ENCODE measurements around the gene PRKCQ. TPM values are rescaled to one million over a fixed set of nuclear protein-coding genes. Genes with fewer than 3 reads are reported as not detected.

Gene PRKCQ
- total and polyA plus RNA-seq, 3 experiments from 2014 or later, result 44.1 to 55.3 (median 46.7) TPM

DNA sequence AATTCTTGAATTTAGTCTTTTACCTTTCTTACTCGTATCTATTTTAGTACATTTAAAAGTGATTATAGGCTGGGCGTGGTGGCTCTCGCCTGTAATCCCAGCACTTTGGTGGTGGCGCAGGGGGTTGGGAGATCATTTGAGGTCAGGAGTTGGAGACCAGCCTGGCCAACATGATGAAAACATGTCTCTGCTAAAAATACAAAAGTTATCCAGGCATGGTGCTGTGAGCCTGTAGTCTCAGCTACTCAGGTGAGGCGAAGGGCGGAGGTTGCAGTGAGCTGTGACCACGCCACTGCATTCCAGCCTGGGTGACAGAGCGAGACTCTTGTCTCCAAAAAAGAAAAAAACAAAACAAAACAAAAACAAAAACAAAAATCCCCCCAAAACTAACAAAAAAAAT lies 12.2 kb downstream of the PRKCQ start:
- no peak for DNase-seq
- H3K9me3 Mint-ChIP-seq, result no peaks in the 10 kb centered on the region
- H3K4me1 Mint-ChIP-seq, result peaks cover 90 to 96% (median 91%) of the 10 kb centered on the region in 3 donors
- Histone ChIP-seq H3K4me3 (ENCODE audit: low read length) (no peak overlapping the region), H3K4me1 (ENCODE audit: insufficient read depth, low read length) (peaks cover 81% of the 10 kb centered on the region), H3K9me3 (ENCODE audit: low read length) (no peaks in the 10 kb centered on the region), H3K27me3 (ENCODE audit: insufficient read depth, low read length, poor library complexity, severe bottlenecking) (no peaks in the 10 kb centered on the region), H3K27ac (ENCODE audit: low read depth, low read length) (no peak overlapping the region), H3K36me3 (ENCODE audit: insufficient read depth, low read length) (peaks cover 6% of the 10 kb centered on the region)
- ChIA-PET POLR2A (interaction anchor here (1.0 kb wide), 1 partner anchor 38 kb away, joined by 3 read pairs; no protein-coding TSS in a partner anchor), CTCF (interaction anchor here (1.1 to 2.3 kb wide), 4 partner anchors 9 to 122 kb away, joined by 3 to 7 read pairs (median 4); no protein-coding TSS in a partner anchor)
- peak overlapping the region in 1 of 7 donors; percentile 51 for H3K4me3 Mint-ChIP-seq
- H3K27ac Mint-ChIP-seq, result peak overlapping the region in 7 of 8 donors; percentile 12 to 86 (median 60)
- peaks cover 0 to 64% (median 14%) of the 10 kb centered on the region in 3 donors for H3K36me3 Mint-ChIP-seq
- H3K27me3 Mint-ChIP-seq, result no peaks in the 10 kb centered on the region

GRCh38 chr10:6567203-6567703 lies 12.8 kb downstream of the PRKCQ start:
- POLR2A ChIA-PET, result interaction anchor here (1.0 kb wide), 1 partner anchor 37 kb away, joined by 3 read pairs; no protein-coding TSS in a partner anchor

DNA sequence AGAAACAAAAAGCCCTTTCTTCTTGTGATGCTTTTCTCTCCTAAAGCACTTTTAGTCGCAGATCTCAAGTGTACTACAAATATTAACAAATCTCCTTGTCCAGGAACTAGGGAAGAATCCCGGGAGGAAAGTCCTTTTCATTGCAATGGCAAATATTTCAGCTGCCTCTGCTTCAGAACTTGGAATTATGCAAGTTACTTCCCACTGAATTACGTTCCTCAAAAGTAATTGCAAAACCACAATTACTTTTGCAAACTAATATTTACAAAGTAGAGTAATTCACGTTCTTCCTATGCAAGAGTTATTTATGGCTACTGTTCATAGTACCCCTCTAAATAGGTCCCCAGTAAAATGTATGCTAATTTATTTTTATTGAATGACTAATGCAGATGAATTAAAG lies 14.5 kb downstream of the PRKCQ start:
- Mint-ChIP-seq H3K27me3 (no peaks in the 10 kb centered on the region), H3K36me3 (peaks cover 4 to 59% (median 18%) of the 10 kb centered on the region in 3 donors), H3K9me3 (no peaks in the 10 kb centered on the region), H3K27ac (peak overlapping the region in 4 of 8 donors; percentile 18 to 86 (median 44)), H3K4me1 (peaks cover 83 to 93% (median 86%) of the 10 kb centered on the region in 3 donors), H3K4me3 (no peak overlapping the region)
- Histone ChIP-seq H3K36me3 (ENCODE audit: insufficient read depth, low read length) (peaks cover 6% of the 10 kb centered on the region), H3K9me3 (ENCODE audit: low read length) (no peaks in the 10 kb centered on the region), H3K4me1 (ENCODE audit: insufficient read depth, low read length) (peaks cover 87% of the 10 kb centered on the region), H3K27ac (ENCODE audit: low read depth, low read length) (no peak overlapping the region), H3K27me3 (ENCODE audit: insufficient read depth, low read length, poor library complexity, severe bottlenecking) (no peaks in the 10 kb centered on the region), H3K4me3 (ENCODE audit: low read length) (no peak overlapping the region)
- DNase-seq, result no peak
- ChIA-PET POLR2A (no interaction called here), CTCF (interaction anchor here (1.6 kb wide), 1 partner anchor 9 kb away, joined by 5 read pairs; no protein-coding TSS in a partner anchor)

More at GRCh38 chr10:6567203-6567703, 12.8 kb downstream of the PRKCQ start:
- peak overlapping the region in 2 of 7 donors; percentile 2 to 46 for H3K4me3 Mint-ChIP-seq
- H3K4me3 ChIP-seq (ENCODE audit: low read length), result no peak overlapping the region
- H3K9me3 ChIP-seq (ENCODE audit: low read length), result no peaks in the 10 kb centered on the region
- peak overlapping the region in 7 of 8 donors; percentile 12 to 86 (median 66) for H3K27ac Mint-ChIP-seq
- no peak for DNase-seq
- no peaks in the 10 kb centered on the region for H3K27me3 Mint-ChIP-seq
- no peaks in the 10 kb centered on the region for H3K9me3 Mint-ChIP-seq
- peaks cover 89 to 96% (median 91%) of the 10 kb centered on the region in 3 donors for H3K4me1 Mint-ChIP-seq
- H3K27me3 ChIP-seq (ENCODE audit: insufficient read depth, low read length, poor library complexity, severe bottlenecking), result no peaks in the 10 kb centered on the region
- peaks cover 6% of the 10 kb centered on the region for H3K36me3 ChIP-seq (ENCODE audit: insufficient read depth, low read length)
- H3K4me1 ChIP-seq (ENCODE audit: insufficient read depth, low read length), result peaks cover 81% of the 10 kb centered on the region
- H3K27ac ChIP-seq (ENCODE audit: low read depth, low read length), result no peak overlapping the region
- CTCF ChIA-PET, result interaction anchor here (1.1 to 2.3 kb wide), 5 partner anchors 9 to 121 kb away, joined by 3 to 7 read pairs (median 4); no protein-coding TSS in a partner anchor
- H3K36me3 Mint-ChIP-seq, result peaks cover 0 to 63% (median 12%) of the 10 kb centered on the region in 3 donors

DNA sequence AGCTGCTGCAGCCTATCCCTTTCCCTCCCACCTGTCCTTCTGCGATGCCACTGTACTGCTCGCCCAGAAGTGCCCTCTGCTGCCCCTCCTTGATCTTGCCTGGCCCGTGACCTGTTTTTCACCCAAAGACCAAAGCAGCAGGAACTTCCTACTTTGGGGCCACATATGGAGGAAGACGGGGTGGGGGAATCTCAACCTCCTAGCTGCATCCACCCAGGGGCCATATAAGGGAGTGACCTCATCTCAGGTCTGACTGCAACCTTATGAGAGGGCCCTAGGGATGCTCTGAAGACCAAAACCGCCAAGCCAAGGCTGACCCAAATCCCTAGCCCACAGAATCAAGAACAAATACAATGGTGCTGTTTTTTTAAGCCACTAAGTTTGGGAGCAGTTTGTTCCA lies 15.7 kb downstream of the PRKCQ start:
- Histone ChIP-seq H3K4me3 (ENCODE audit: low read length) (no peak overlapping the region), H3K4me1 (ENCODE audit: insufficient read depth, low read length) (peaks cover 83% of the 10 kb centered on the region), H3K27me3 (ENCODE audit: insufficient read depth, low read length, poor library complexity, severe bottlenecking) (no peaks in the 10 kb centered on the region), H3K36me3 (ENCODE audit: insufficient read depth, low read length) (peaks cover 6% of the 10 kb centered on the region), H3K9me3 (ENCODE audit: low read length) (no peaks in the 10 kb centered on the region), H3K27ac (ENCODE audit: low read depth, low read length) (no peak overlapping the region)
- ChIA-PET CTCF (interaction anchor here (0.8 to 1.8 kb wide), 5 partner anchors 14 to 118 kb away, joined by 3 to 5 read pairs (median 4); no protein-coding TSS in a partner anchor), POLR2A (no interaction called here)
- DNase-seq, result no peak
- peak overlapping the region in 6 of 7 donors; percentile 55 to 91 (median 73) for H3K4me3 Mint-ChIP-seq
- peaks cover 84 to 92% (median 86%) of the 10 kb centered on the region in 3 donors for H3K4me1 Mint-ChIP-seq
- H3K36me3 Mint-ChIP-seq, result peaks cover 4 to 54% (median 9%) of the 10 kb centered on the region in 3 donors
- H3K9me3 Mint-ChIP-seq, result no peaks in the 10 kb centered on the region
- H3K27me3 Mint-ChIP-seq, result no peaks in the 10 kb centered on the region
- H3K27ac Mint-ChIP-seq, result peak overlapping the region; percentile 76 to 94 (median 86)

- Histone ChIP-seq H3K9me3 (ENCODE audit: low read length) (no peaks in the 10 kb centered on the region), H3K27ac (ENCODE audit: low read depth, low read length) (peak overlapping the region; percentile 14), H3K27me3 (ENCODE audit: insufficient read depth, low read length, poor library complexity, severe bottlenecking) (no peaks in the 10 kb centered on the region), H3K4me3 (ENCODE audit: low read length) (peak overlapping the region; percentile 14), H3K36me3 (ENCODE audit: insufficient read depth, low read length) (peaks cover 1% of the 10 kb centered on the region), H3K4me1 (ENCODE audit: insufficient read depth, low read length) (peaks cover 83% of the 10 kb centered on the region)
- Mint-ChIP-seq H3K27me3 (no peaks in the 10 kb centered on the region), H3K4me3 (peak overlapping the region; percentile 53 to 91 (median 73)), H3K4me1 (peaks cover 83 to 92% (median 87%) of the 10 kb centered on the region in 3 donors), H3K36me3 (peaks cover 4 to 48% (median 6%) of the 10 kb centered on the region in 3 donors), H3K27ac (peak overlapping the region; percentile 76 to 95 (median 86)), H3K9me3 (no peaks in the 10 kb centered on the region)
- DNase-seq, result no peak
- ChIA-PET CTCF (interaction anchor here (0.7 to 1.8 kb wide), 7 partner anchors 15 to 117 kb away, joined by 3 to 5 read pairs (median 4); no protein-coding TSS in a partner anchor), POLR2A (interaction anchor here (1.3 kb wide), 1 partner anchor 17 kb away, joined by 5 read pairs; the partner anchor contains the start of gene PRKCQ)
Measured at GRCh38 chr10:6563731-6564130, 16.3 kb downstream of the PRKCQ start.

DNA sequence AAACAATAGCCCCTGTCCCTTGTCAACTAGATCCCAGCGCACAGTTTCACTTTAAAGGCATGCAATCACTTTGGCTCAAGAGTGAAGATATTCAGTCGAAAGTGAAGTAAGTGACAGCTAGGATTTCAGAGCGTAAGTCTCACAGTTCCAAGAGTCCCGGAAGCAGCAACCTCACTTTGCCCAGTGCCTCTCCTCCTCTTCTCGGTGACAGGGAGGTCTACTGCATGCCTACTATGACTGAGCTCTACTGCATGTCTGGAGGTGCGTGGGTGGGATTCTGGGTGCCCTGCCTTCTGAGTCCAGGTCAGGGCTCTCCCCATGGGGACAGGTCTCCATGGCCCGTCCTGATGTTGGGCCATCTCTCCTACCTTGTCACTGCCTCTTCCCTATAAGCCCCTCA lies 17.0 kb downstream of the PRKCQ start:
- peaks cover 4 to 48% (median 6%) of the 10 kb centered on the region in 3 donors for H3K36me3 Mint-ChIP-seq
- peak overlapping the region; percentile 10 for H3K4me3 ChIP-seq (ENCODE audit: low read length)
- peak overlapping the region; percentile 53 to 91 (median 73) for H3K4me3 Mint-ChIP-seq
- H3K27me3 ChIP-seq (ENCODE audit: insufficient read depth, low read length, poor library complexity, severe bottlenecking), result no peaks in the 10 kb centered on the region
- no peaks in the 10 kb centered on the region for H3K36me3 ChIP-seq (ENCODE audit: insufficient read depth, low read length)
- DNase-seq, result no peak
- H3K4me1 ChIP-seq (ENCODE audit: insufficient read depth, low read length), result peaks cover 89% of the 10 kb centered on the region
- CTCF ChIA-PET, result interaction anchor here (0.8 to 2.3 kb wide), 8 partner anchors 12 to 117 kb away, joined by 3 to 9 read pairs (median 4); no protein-coding TSS in a partner anchor
- H3K9me3 ChIP-seq (ENCODE audit: low read length), result no peaks in the 10 kb centered on the region
- POLR2A ChIA-PET, result interaction anchor here (0.8 to 1.3 kb wide), 3 partner anchors 17 to 62 kb away, joined by 3 to 5 read pairs (median 3); partner anchors contain the start of gene PRKCQ
- H3K27ac Mint-ChIP-seq, result peak overlapping the region; percentile 76 to 95 (median 86)
- H3K4me1 Mint-ChIP-seq, result peaks cover 86 to 95% (median 93%) of the 10 kb centered on the region in 3 donors
- peak overlapping the region; percentile 14 for H3K27ac ChIP-seq (ENCODE audit: low read depth, low read length)
- H3K27me3 Mint-ChIP-seq, result no peaks in the 10 kb centered on the region
- no peaks in the 10 kb centered on the region for H3K9me3 Mint-ChIP-seq

- no peaks in the 10 kb centered on the region for H3K27me3 ChIP-seq (ENCODE audit: insufficient read depth, low read length, poor library complexity, severe bottlenecking)
- H3K9me3 ChIP-seq (ENCODE audit: low read length), result no peaks in the 10 kb centered on the region
- Mint-ChIP-seq H3K4me3 (peak overlapping the region in 5 of 7 donors; percentile 9 to 76 (median 39)), H3K27me3 (no peaks in the 10 kb centered on the region), H3K36me3 (peaks cover 8 to 47% (median 12%) of the 10 kb centered on the region in 3 donors), H3K4me1 (peaks cover 88 to 96% (median 94%) of the 10 kb centered on the region in 3 donors), H3K9me3 (no peaks in the 10 kb centered on the region), H3K27ac (peak overlapping the region; percentile 76 to 95 (median 90))
- CTCF ChIA-PET, result interaction anchor here (0.8 to 2.3 kb wide), 6 partner anchors 11 to 88 kb away, joined by 3 to 9 read pairs (median 3); no protein-coding TSS in a partner anchor
- H3K36me3 ChIP-seq (ENCODE audit: insufficient read depth, low read length), result no peaks in the 10 kb centered on the region
- DNase-seq, result no peak
- no peak overlapping the region for H3K27ac ChIP-seq (ENCODE audit: low read depth, low read length)
- H3K4me3 ChIP-seq (ENCODE audit: low read length), result no peak overlapping the region
- H3K4me1 ChIP-seq (ENCODE audit: insufficient read depth, low read length), result peaks cover 90% of the 10 kb centered on the region
- POLR2A ChIA-PET, result interaction anchor here (0.6 to 1.0 kb wide), 3 partner anchors 25 to 63 kb away, joined by 3 read pairs; no protein-coding TSS in a partner anchor
Measured at GRCh38 chr10:6562221-6562620, 17.9 kb downstream of the PRKCQ start.
